Measurements from ENCODE around the gene DKK3. TPM values are rescaled to one million over a fixed set of nuclear protein-coding genes. Genes with fewer than 3 reads are reported as not detected.
"Not testable (repeated sequence)": the region's sequence is repeated elsewhere in the genome, so short reads cannot be mapped to it uniquely, and the experiment has no call there.

Gene DKK3
- total RNA-seq, 6 experiments from 2014 or later: 3.0 to 16.9 (median 5.5) TPM

DNA sequence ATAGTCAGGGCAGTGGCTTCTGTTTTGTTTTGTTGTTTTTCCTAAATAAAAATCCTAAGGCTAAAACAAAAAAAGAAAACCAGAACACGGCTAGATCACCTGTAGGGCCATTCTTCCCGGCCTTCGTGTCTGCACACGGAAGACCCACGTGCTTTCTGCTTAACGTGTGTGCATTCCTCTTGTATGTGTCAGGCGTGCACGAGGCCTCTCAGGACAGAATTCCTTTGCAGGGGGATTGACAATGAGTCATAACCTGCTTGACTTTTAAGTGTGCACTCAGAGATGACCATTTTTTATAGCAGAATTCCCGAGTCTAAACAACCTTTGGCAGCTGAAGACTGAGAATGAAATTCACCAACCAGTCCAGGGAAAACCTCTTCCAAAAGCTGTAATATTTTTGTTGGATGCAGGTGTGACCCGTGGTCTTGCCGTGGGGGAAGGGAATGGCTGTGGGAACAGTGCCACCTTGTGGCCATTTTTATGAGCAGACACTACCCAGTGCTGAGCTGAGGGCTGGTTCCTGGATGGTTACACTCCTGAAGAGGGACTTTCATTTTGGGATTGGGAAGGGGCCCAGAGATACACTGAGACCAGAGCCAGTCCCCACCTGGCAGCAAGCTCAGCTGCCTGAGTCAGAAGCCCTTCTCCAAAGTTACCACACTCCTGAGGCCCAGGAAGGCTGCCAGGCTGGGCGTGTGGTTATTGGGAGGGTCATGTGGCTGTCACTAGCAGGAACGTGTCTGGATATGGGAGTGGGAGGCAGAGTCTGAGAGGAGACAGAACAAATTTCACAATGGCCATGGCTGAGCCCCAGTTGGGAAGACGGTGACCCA is 35.7 kb upstream of the DKK3 start:
- Histone ChIP-seq H3K36me3 (no peaks in the 10 kb centered on the region), H3K27me3 (no peaks in the 10 kb centered on the region), H3K4me3 (no peak overlapping the region), H3K27ac (peak overlapping the region in 2 of 3 donors; percentile 0 to 13), H3K9me3 (no peaks in the 10 kb centered on the region), H3K4me1 (peaks cover 0 to 9% (median 3%) of the 10 kb centered on the region in 4 donors)
- TF ChIP-seq, protein P1, sequence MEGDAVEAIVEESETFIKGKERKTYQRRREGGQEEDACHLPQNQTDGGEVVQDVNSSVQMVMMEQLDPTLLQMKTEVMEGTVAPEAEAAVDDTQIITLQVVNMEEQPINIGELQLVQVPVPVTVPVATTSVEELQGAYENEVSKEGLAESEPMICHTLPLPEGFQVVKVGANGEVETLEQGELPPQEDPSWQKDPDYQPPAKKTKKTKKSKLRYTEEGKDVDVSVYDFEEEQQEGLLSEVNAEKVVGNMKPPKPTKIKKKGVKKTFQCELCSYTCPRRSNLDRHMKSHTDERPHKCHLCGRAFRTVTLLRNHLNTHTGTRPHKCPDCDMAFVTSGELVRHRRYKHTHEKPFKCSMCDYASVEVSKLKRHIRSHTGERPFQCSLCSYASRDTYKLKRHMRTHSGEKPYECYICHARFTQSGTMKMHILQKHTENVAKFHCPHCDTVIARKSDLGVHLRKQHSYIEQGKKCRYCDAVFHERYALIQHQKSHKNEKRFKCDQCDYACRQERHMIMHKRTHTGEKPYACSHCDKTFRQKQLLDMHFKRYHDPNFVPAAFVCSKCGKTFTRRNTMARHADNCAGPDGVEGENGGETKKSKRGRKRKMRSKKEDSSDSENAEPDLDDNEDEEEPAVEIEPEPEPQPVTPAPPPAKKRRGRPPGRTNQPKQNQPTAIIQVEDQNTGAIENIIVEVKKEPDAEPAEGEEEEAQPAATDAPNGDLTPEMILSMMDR (IDR thresholded peaks at IDR 0.05): peak; percentile 88 to 96 (median 94)
- TF ChIP-seq POLR2A (IDR thresholded peaks at IDR 0.05): no peak
- intact Hi-C loops (cut with DNase I): loop anchor here in 1 of 2 donors (10.0 kb wide), 1 partner anchor 109 kb away; no protein-coding TSS in a partner anchor
- DNase-seq: peak; percentile 75 to 87 (median 79)
- WGBS (ENCODE audit: insufficient coverage, low coverage, low lambda C conversion rate, missing lambda C conversion rate): 7% methylated on average over 14 of the region's 14 CpGs
- peak; percentile 77 to 93 (median 90) for ATAC-seq

DNA sequence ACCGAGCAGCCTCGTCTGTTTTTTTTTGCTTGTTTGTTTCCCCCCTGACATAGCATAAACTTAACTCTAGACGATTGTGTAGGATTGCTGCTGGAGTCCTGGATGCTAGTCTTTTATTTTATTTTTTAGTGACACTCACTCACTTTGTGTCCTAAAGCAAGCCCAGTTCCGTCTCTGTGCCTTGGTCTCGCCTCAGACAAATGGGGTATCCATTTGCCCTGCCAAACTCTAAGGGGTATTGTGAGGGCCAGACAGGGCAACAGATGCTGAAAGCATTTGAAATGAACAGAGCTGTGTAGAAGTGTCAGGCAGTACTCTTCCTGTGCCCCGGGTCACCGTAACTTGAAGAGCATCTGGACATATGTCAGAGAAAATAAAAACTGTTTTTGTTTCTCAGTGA is 34.8 kb upstream of the DKK3 start:
- no peak for DNase-seq
- WGBS (ENCODE audit: insufficient coverage, low coverage, low lambda C conversion rate, missing lambda C conversion rate): 91% methylated on average over 7 of the region's 7 CpGs

DNA sequence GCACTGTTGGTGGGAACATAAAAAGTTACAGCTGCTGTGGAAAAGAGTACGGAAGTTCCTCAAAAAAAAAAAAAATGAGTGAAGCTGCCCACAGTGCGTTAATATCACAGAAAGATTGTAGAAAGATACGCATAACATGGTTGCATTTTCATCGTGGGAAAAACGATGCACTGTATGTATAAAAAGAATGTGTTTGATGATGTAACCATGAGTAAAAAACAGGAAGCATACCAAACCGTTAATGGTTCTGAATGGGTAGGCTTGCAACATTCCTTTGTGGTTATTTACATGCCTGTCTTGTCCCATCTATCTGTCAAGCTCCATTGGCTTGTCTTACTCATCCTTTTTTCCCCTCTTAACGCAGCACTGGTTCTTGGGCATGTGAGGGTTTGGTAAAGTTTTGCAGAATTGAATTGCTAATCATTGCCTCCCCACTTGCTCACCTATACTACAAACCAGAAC is 33.8 kb upstream of the DKK3 start:
- DNase-seq (no peak), ATAC-seq (no peak)
- no peak for TF ChIP-seq POLR2A (IDR thresholded peaks at IDR 0.05)
- TF ChIP-seq, protein P1 (IDR thresholded peaks at IDR 0.05): no peak
- 66% methylated on average over 7 of the region's 7 CpGs for WGBS (ENCODE audit: insufficient coverage, low coverage, low lambda C conversion rate, missing lambda C conversion rate)
- Histone ChIP-seq H3K4me1 (no peaks in the 10 kb centered on the region), H3K27ac (no peak overlapping the region), H3K4me3 (no peak overlapping the region), H3K27me3 (no peaks in the 10 kb centered on the region), H3K36me3 (no peaks in the 10 kb centered on the region), H3K9me3 (no peaks in the 10 kb centered on the region)
- intact Hi-C loops (cut with DNase I): loop anchor here in 1 of 2 donors (10.0 kb wide), 1 partner anchor 107 kb away; no protein-coding TSS in a partner anchor

More for the DNA sequence above, 34.8 kb upstream of the DKK3 start:
- Histone ChIP-seq H3K9me3 (no peaks in the 10 kb centered on the region), H3K4me1 (no peaks in the 10 kb centered on the region), H3K4me3 (no peak overlapping the region), H3K27me3 (no peaks in the 10 kb centered on the region), H3K36me3 (no peaks in the 10 kb centered on the region), H3K27ac (no peak overlapping the region)
- no peak for ATAC-seq
- TF ChIP-seq, protein P1 (IDR thresholded peaks at IDR 0.05): no peak
- no peak for TF ChIP-seq POLR2A (IDR thresholded peaks at IDR 0.05)
- intact Hi-C loops (cut with DNase I): loop anchor here in 1 of 2 donors (10.0 kb wide), 1 partner anchor 108 kb away; no protein-coding TSS in a partner anchor

DNA sequence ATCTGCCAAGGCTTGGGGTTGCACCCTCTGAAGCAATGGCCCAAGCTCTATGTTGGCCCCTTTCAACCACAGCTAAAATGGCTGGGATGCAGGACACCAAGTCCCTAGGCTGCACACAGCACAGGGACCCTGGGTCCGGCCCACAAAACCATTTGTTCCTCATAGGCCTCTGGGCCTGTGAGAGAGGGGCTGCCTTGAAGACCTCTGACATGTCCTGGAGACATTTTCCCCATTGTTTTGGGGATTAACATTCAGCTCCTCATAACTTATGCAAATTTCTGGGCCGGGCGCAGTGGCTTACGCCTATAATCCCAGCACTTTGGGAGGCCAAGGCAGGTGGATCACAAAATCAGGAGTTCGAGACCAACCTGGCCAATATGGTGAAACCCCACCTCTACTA is 32.3 kb upstream of the DKK3 start:
- not testable (repeated sequence) for H3K4me1 ChIP-seq, DNase-seq, H3K4me3 ChIP-seq, H3K9me3 ChIP-seq, H3K36me3 ChIP-seq, H3K27ac ChIP-seq, H3K27me3 ChIP-seq, ATAC-seq
- intact Hi-C loops (cut with DNase I): loop anchor here in 1 of 2 donors (10.0 kb wide), 1 partner anchor 106 kb away; no protein-coding TSS in a partner anchor
- WGBS (ENCODE audit: insufficient coverage, low coverage, low lambda C conversion rate, missing lambda C conversion rate): 94% methylated on average over 4 of the region's 5 CpGs

DNA sequence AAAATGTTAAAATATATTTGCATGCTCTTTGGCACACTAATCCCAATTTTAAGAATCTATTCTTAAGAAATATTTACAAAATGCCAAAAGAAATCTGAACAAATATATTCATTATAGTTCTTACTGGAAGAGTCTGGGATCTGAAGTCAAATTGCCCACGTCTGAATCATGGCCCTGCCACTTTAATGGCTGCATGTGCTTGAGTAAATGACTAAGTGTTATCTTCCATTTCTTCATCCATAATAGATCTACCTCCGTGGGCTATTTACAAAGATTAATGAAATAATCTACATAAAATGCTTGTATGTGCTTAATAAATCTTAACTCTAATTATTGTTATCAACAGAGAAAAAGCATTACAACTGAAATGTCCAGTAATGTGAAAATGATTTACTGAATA is 24.5 kb upstream of the DKK3 start:
- intact Hi-C loops (cut with DNase I): no loop called here
- ATAC-seq: no peak
- no peak for DNase-seq
- no peak overlapping the region for H3K27ac ChIP-seq
- H3K4me3 ChIP-seq: no peak overlapping the region
- H3K9me3 ChIP-seq: no peaks in the 10 kb centered on the region
- no peaks in the 10 kb centered on the region for H3K36me3 ChIP-seq
- TF ChIP-seq, protein P1 (IDR thresholded peaks at IDR 0.05): no peak
- TF ChIP-seq POLR2A (IDR thresholded peaks at IDR 0.05): no peak
- 72% methylated on average over 2 of the region's 2 CpGs for WGBS (ENCODE audit: insufficient coverage, low coverage, low lambda C conversion rate, missing lambda C conversion rate)
- no peaks in the 10 kb centered on the region for H3K4me1 ChIP-seq
- H3K27me3 ChIP-seq: no peaks in the 10 kb centered on the region

Measured in right lobe of liver (tissue), 6 donors.